PC-9 (cell line): ENCODE results near the gene AKAP14. TPM values are rescaled to one million over a fixed set of nuclear protein-coding genes. Genes with fewer than 3 reads are reported as not detected.

ENCODE experiments used
- BruUV-seq: library from RNA; stranded (reverse); fragments of 400-500 nt; replicated peaks from 2 replicates; lab custom pipeline; 2021; lab: Mats Ljungman, UMichigan
- CTCF ChIA-PET: fragments of 300-600 bp; sonication (Branson Sonifier 250); formaldehyde crosslinking; loops from one replicate; lab custom pipeline; 2022; ENCODE audit warnings: antibody characterized with exemption; lab: Charles Lee
- POLR2A ChIA-PET: fragments of 300-600 bp; sonication (Branson Sonifier 250); formaldehyde crosslinking; loops from one replicate; lab custom pipeline; 2022; ENCODE audit warnings: antibody characterized with exemption; ENCODE audit not compliant: unreplicated experiment; lab: Charles Lee
- DNase-seq, 2 experiments: peaks; one replicate each; pipeline versions ENCODE4 v3.0.0 to v3.0.0-alpha.2; 2015 to 2022; ENCODE audit warnings: mixed read lengths in 1 of 2
- H2AFZ ChIP-seq: fragments of 200-600 bp; sonication (generic); 2 replicates; pipeline ENCODE4 v1.8.1; 2017; ENCODE audit warnings: antibody characterized with exemption
- H3F3A ChIP-seq: fragments of 200-600 bp; sonication (generic); 2 replicates; pipeline ENCODE4 v1.8.1; 2017; ENCODE audit warnings: antibody characterized with exemption, mild to moderate bottlenecking, low read depth; ENCODE audit not compliant: insufficient read depth
- H3K27ac ChIP-seq: fragments of 200-600 bp; sonication (generic); 2 replicates; pipeline ENCODE4 v1.6.1; 2016; ENCODE audit warnings: mixed run types
- H3K27me3 ChIP-seq: fragments of 200-600 bp; sonication (generic); 2 replicates; pipeline ENCODE4 v1.6.1; 2016; ENCODE audit warnings: low read depth, mixed run types; ENCODE audit not compliant: insufficient read depth
- H3K36me3 ChIP-seq: fragments of 200-600 bp; sonication (generic); 2 replicates; pipeline ENCODE4 v1.6.1; 2016; ENCODE audit warnings: low read depth, mixed run types
- H3K4me1 ChIP-seq: fragments of 200-600 bp; sonication (generic); replicated peaks from 2 replicates; pipeline ENCODE4 v1.6.1; 2016; ENCODE audit warnings: mixed run types; ENCODE audit not compliant: insufficient read depth
- H3K4me2 ChIP-seq: fragments of 200-600 bp; sonication (generic); 2 replicates; pipeline ENCODE4 v1.6.1; 2017; ENCODE audit warnings: mixed run types
- H3K4me3 ChIP-seq: fragments of 200-600 bp; sonication (generic); 2 replicates; pipeline ENCODE4 v1.6.1; 2016; ENCODE audit warnings: mixed run types
- H3K79me2 ChIP-seq: fragments of 200-600 bp; sonication (generic); 2 replicates; pipeline ENCODE4 v1.6.1; 2017; ENCODE audit warnings: low read depth, mixed run types
- H3K9me2 ChIP-seq: fragments of 200-600 bp; sonication (generic); 2 replicates; pipeline ENCODE4 v1.8.1; 2017; ENCODE audit warnings: mild to moderate bottlenecking; ENCODE audit not compliant: insufficient read depth
- H3K9me3 ChIP-seq: fragments of 200-600 bp; sonication (generic); 2 replicates; pipeline ENCODE4 v1.8.1; 2016; ENCODE audit warnings: low read depth; ENCODE audit not compliant: insufficient read depth
- H4K20me1 ChIP-seq: fragments of 200-600 bp; sonication (generic); 2 replicates; pipeline ENCODE4 v1.8.1; 2017; ENCODE audit not compliant: insufficient read depth
- EZH2 ChIP-seq: fragments of 200-600 bp; sonication (generic); IDR thresholded peaks from 2 replicates; pipeline ENCODE4 v1.8.0; 2017; ENCODE audit warnings: antibody characterized with exemption, low read depth
- intact Hi-C: fragments of 100-400 bp; cut with micrococcal nuclease; formaldehyde crosslinking; loops from one replicate; pipeline ENCODE4 v1.10.0; 2022; ENCODE audit not compliant: unreplicated experiment
- total RNA-seq: library from RNA; stranded (reverse); gene quantifications from 2 replicates; pipeline ENCODE4 v1.2.3, GENCODE V29; 2021
- TF ChIP-seq, protein P1 (sequence below): fragments of 200-600 bp; sonication (generic); conservative IDR thresholded peaks from 2 replicates; pipeline ENCODE4 v1.6.1; 2017; ENCODE audit warnings: mixed run types, antibody characterized with exemption, mild to moderate bottlenecking, moderate library complexity

The AKAP14 gene
- total RNA-seq, 1 experiment from 2014 or later = 2.7 TPM

DNA sequence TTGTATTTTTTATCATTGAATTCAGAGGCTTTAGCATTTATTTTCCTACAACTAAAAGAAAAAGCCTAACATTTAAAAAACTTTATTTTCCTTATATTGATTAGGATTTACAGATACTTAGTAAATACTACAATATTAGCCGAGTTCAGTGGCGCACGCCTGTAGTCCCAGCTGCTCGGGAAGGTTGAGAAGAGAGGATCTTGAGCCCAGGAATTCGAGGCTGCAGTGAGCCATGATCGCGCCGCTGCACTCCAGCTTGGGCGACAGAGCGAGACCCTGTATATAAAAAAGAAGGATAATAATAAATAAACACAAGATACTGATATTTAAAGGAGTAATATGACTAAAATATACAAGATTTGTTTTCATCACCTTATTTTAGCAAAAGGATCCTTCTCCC, 42.2 kb upstream of the AKAP14 start:
- Histone ChIP-seq H3K9me3 (no peaks in the 10 kb centered on the region), H3K36me3 (peaks cover 18% of the 10 kb centered on the region), H3K79me2 (peaks cover 27% of the 10 kb centered on the region), H3F3A (no peaks in the 10 kb centered on the region; the same call in none of the 2 replicates), H3K4me3 (peak overlapping the region; percentile 89), H3K27me3 (no peaks in the 10 kb centered on the region), H2AFZ (peak overlapping the region; percentile 89), H3K9me2 (no peaks in the 10 kb centered on the region), H3K27ac (peak overlapping the region; percentile 38), H4K20me1 (no peaks in the 10 kb centered on the region; the same call in 1 of the 2 replicates), H3K4me2 (peak overlapping the region; percentile 82), H3K4me1 (no peaks in the 10 kb centered on the region)
- DNase-seq = no peak
- POLR2A ChIA-PET = interaction anchor here (0.5 to 1.1 kb wide), 8 partner anchors 8 to 408 kb away, joined by 3 to 30 read pairs (median 8); partner anchors contain the start of genes RPL39 and SOWAHD
- CTCF ChIA-PET = interaction anchor here (0.7 to 0.9 kb wide), 3 partner anchors 29 to 95 kb away, joined by 3 to 4 read pairs (median 4); partner anchors contain the start of gene SOWAHD
- intact Hi-C loops = loop anchor here (1.0 to 2.0 kb wide), 2 partner anchors 17 to 63 kb away; partner anchors contain the start of gene RPL39
- TF ChIP-seq EZH2 = no peak
- TF ChIP-seq, protein P1, sequence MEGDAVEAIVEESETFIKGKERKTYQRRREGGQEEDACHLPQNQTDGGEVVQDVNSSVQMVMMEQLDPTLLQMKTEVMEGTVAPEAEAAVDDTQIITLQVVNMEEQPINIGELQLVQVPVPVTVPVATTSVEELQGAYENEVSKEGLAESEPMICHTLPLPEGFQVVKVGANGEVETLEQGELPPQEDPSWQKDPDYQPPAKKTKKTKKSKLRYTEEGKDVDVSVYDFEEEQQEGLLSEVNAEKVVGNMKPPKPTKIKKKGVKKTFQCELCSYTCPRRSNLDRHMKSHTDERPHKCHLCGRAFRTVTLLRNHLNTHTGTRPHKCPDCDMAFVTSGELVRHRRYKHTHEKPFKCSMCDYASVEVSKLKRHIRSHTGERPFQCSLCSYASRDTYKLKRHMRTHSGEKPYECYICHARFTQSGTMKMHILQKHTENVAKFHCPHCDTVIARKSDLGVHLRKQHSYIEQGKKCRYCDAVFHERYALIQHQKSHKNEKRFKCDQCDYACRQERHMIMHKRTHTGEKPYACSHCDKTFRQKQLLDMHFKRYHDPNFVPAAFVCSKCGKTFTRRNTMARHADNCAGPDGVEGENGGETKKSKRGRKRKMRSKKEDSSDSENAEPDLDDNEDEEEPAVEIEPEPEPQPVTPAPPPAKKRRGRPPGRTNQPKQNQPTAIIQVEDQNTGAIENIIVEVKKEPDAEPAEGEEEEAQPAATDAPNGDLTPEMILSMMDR = no peak
- BruUV-seq = no TSS peak

- H3K27me3 ChIP-seq = no peaks in the 10 kb centered on the region
Measured at GRCh38 chrX:119870626-119871131, 25.0 kb upstream of the AKAP14 start.

DNA sequence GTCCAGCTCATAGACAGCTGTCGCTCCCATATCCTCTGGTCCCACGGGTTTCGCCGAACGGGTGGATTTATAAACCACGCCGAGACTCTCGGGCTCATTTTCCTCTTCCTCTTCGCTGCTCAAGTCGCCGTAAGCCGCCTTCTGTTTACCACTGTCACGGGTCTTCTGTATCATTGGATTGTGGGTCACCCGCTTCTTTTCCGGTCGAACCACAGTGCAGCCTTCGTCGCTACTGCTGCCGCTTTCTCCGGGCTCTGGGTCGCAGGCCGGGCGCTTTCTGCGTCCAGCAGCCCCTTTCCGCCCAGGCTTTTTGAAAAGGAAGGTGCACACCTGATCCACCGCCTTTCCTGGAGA, 24.5 kb upstream of the AKAP14 start:
- H3K4me1 ChIP-seq = peaks cover 21% of the 10 kb centered on the region
- no peak for TF ChIP-seq EZH2
- TF ChIP-seq, protein P1 = no peak
- no peaks in the 10 kb centered on the region for H3K27me3 ChIP-seq
- H4K20me1 ChIP-seq = 0 out of 2 replicates have a peak, but pooled peaks cover 4% of the 10 kb centered on the region
- H3F3A ChIP-seq = peaks cover 27% of the 10 kb centered on the region
- peak overlapping the region; percentile 96 for H2AFZ ChIP-seq
- H3K4me2 ChIP-seq = peak overlapping the region; percentile 91
- peaks cover 68% of the 10 kb centered on the region for H3K79me2 ChIP-seq
- BruUV-seq = TSS peak; percentile 78
- intact Hi-C loops = loop anchor here (2.0 to 5.0 kb wide), 3 partner anchors 80 to 389 kb away; partner anchors contain the start of genes NKRF and RPL39
- no peak for DNase-seq
- H3K9me2 ChIP-seq = no peaks in the 10 kb centered on the region
- no peaks in the 10 kb centered on the region for H3K9me3 ChIP-seq
- H3K27ac ChIP-seq = peak overlapping the region; percentile 97
- H3K4me3 ChIP-seq = peak overlapping the region; percentile 77
- ChIA-PET POLR2A (interaction anchor here (0.9 to 3.1 kb wide), 2 partner anchors 18 to 80 kb away, joined by 5 to 19 read pairs; partner anchors contain the start of genes RPL39 and UPF3B), CTCF (no interaction called here)
- H3K36me3 ChIP-seq = peaks cover 15% of the 10 kb centered on the region

More at GRCh38 chrX:119870626-119871131, 25.0 kb upstream of the AKAP14 start:
- no TSS peak for BruUV-seq
- peak overlapping the region; percentile 91 for H3K4me2 ChIP-seq
- peak; percentile 26 to 38 for DNase-seq
- peaks cover 25% of the 10 kb centered on the region for H3F3A ChIP-seq
- ChIA-PET CTCF (no interaction called here), POLR2A (interaction anchor here (0.6 to 3.1 kb wide), 6 partner anchors 16 to 370 kb away, joined by 3 to 19 read pairs (median 4); partner anchors contain the start of genes RPL39 and UPF3B)
- peaks cover 9% of the 10 kb centered on the region for H3K36me3 ChIP-seq
- no peaks in the 10 kb centered on the region for H3K9me2 ChIP-seq
- 0 out of 2 replicates have a peak, but pooled peaks cover 4% of the 10 kb centered on the region for H4K20me1 ChIP-seq
- no peaks in the 10 kb centered on the region for H3K9me3 ChIP-seq
- no peak for TF ChIP-seq EZH2
- TF ChIP-seq, protein P1 = no peak
- H3K27ac ChIP-seq = peak overlapping the region; percentile 97
- H3K79me2 ChIP-seq = peaks cover 68% of the 10 kb centered on the region
- H2AFZ ChIP-seq = peak overlapping the region; percentile 96
- intact Hi-C loops = loop anchor here (1.0 to 5.0 kb wide), 4 partner anchors 17 to 388 kb away; partner anchors contain the start of genes NKRF and RPL39
- H3K4me1 ChIP-seq = peaks cover 21% of the 10 kb centered on the region
- H3K4me3 ChIP-seq = peak overlapping the region; percentile 77
